A549 treated with AZD2906 at 1 μM for 4 hours (cell line): ENCODE data around the gene PAN3. TPM values are rescaled to one million over a fixed set of nuclear protein-coding genes. Genes with fewer than 3 reads are reported as not detected.

Experiments used
- total RNA-seq: library from RNA; stranded (reverse); fragments of 200-300 nt; extraction: Qiagen RNA extraction; gene quantifications from 5 replicates; pipeline ENCODE4 v1.2.3, GENCODE V29; 2022

The PAN3 gene, protein sequence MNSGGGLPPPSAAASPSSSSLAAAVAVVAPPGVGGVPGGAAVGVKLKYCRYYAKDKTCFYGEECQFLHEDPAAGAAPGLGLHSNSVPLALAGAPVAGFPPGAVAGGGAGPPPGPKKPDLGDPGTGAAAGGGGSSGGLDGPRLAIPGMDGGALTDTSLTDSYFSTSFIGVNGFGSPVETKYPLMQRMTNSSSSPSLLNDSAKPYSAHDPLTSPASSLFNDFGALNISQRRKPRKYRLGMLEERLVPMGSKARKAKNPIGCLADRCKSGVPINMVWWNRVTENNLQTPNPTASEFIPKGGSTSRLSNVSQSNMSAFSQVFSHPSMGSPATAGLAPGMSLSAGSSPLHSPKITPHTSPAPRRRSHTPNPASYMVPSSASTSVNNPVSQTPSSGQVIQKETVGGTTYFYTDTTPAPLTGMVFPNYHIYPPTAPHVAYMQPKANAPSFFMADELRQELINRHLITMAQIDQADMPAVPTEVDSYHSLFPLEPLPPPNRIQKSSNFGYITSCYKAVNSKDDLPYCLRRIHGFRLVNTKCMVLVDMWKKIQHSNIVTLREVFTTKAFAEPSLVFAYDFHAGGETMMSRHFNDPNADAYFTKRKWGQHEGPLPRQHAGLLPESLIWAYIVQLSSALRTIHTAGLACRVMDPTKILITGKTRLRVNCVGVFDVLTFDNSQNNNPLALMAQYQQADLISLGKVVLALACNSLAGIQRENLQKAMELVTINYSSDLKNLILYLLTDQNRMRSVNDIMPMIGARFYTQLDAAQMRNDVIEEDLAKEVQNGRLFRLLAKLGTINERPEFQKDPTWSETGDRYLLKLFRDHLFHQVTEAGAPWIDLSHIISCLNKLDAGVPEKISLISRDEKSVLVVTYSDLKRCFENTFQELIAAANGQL
- 6.2 to 7.9 TPM (median 7.5 TPM) in 5 replicates for total RNA-seq

DNA sequence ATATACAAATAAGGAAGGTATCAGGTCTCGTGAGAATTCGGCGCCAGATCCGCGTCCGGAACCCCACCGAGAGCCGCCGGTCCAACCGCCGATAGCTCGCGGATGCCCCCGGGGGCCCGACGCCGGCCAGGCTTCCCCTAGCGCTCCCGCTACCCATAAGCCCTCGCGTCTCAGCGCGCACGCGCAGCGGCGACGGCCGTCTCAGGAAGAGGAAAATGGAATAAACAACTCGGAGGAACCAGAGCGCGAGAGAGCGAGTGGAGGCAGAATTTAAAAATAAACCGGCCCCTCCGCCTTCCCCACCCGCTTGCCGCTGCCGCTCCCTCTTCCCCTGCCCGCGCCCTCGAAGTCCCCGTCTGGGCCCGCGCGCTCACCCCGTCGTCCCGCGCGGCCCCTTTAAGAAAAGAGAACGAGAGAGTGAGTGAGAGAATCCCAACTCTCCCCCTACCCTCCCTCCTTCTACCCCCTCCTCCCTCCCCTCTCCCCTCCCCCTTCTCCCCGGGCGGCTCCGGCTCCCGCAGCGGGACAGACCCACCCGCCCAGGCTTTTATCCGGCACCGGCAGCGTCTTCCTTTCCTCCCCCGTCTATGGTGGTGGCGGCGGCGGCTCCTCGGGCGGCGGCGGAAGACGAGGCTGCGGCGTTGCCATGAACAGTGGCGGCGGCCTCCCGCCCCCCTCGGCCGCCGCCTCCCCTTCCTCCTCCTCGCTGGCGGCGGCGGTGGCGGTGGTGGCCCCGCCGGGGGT lies at the start of gene PAN3:
Gene PAN3, plus strand, starts transcription at position 534 of the 744 bp plus-strand sequence. Its CDS starts 113 bp downstream, at position 647.

GRCh38 chr13:28100150-28101121 lies 37.9 kb upstream of the PAN3 start, which contains the start of gene FLT3:
TSS of gene FLT3 (minus strand) at chr13:28100576. CDS start at chr13:28100510, 66 bp downstream.

Other genes starting within 250 kb of the PAN3 start
- gene PDX1, start 218.5 kb upstream of the PAN3 start, total RNA-seq, result 0.03 to 0.12 TPM (median 0.06 TPM) in 5 replicates
- gene CDX2, start 169.2 kb upstream of the PAN3 start, total RNA-seq, result 0.64 to 1.1 TPM (median 0.76 TPM) in 5 replicates
- not detected in 5 replicates for gene URAD, start 149.9 kb upstream of the PAN3 start, total RNA-seq
- not detected in 5 replicates for gene FLT3, start 38.0 kb upstream of the PAN3 start, total RNA-seq